Activated CD8-positive, alpha-beta memory T cell treated with anti-CD3 and anti-CD28 coated beads, Interleukin-2, amount 50 U/mL, for 4 hours (primary cell): ENCODE data around the gene ADAMTS3.
"Not testable (repeated sequence)": the region's sequence is repeated elsewhere in the genome, so short reads cannot be mapped to it uniquely, and the experiment has no call there.

Experiments
- DNase-seq: peaks from one replicate; pipeline ENCODE4 v3.0.0-alpha.2; 2020

The ADAMTS3 gene

GRCh38 chr4:72552447-72552846 is 16.6 kb downstream of the ADAMTS3 start:
- no peak for DNase-seq

GRCh38 chr4:72546456-72546855 is 22.6 kb downstream of the ADAMTS3 start:
- DNase-seq, result no peak

GRCh38 chr4:72540694-72541093 is 28.3 kb downstream of the ADAMTS3 start:
- DNase-seq, result not testable (repeated sequence)

GRCh38 chr4:72538006-72538405 is 31.0 kb downstream of the ADAMTS3 start:
- DNase-seq, result no peak

GRCh38 chr4:72536443-72536842 is 32.6 kb downstream of the ADAMTS3 start:
- DNase-seq, result no peak

GRCh38 chr4:72531768-72532290 is 37.2 kb downstream of the ADAMTS3 start:
- DNase-seq, result no peak

- DNase-seq, result no peak
These were observed 37.7 kb downstream of the ADAMTS3 start for GRCh38 chr4:72531322-72531721.

- no peak for DNase-seq
These were observed 39.7 kb downstream of the ADAMTS3 start for GRCh38 chr4:72529148-72529822.

- DNase-seq, result no peak
These were observed 41.9 kb downstream of the ADAMTS3 start for GRCh38 chr4:72527038-72527646.

- DNase-seq, result no peak
These were observed 43.1 kb downstream of the ADAMTS3 start for GRCh38 chr4:72525938-72526337.

GRCh38 chr4:72522440-72522839 is 46.6 kb downstream of the ADAMTS3 start:
- no peak for DNase-seq

GRCh38 chr4:72513227-72513626 is 55.8 kb downstream of the ADAMTS3 start:
- no peak for DNase-seq

GRCh38 chr4:72507860-72508419 is 61.1 kb downstream of the ADAMTS3 start:
- DNase-seq, result no peak

GRCh38 chr4:72507167-72507566 is 61.9 kb downstream of the ADAMTS3 start:
- no peak for DNase-seq

- no peak for DNase-seq
These were observed 63.7 kb downstream of the ADAMTS3 start for GRCh38 chr4:72505314-72505744.

- DNase-seq, result no peak
These were observed 68.8 kb downstream of the ADAMTS3 start for GRCh38 chr4:72500214-72500613.

- DNase-seq, result no peak
These were observed 72.9 kb downstream of the ADAMTS3 start for GRCh38 chr4:72496119-72496518.

GRCh38 chr4:72494156-72494555 is 74.9 kb downstream of the ADAMTS3 start:
- no peak for DNase-seq

GRCh38 chr4:72489267-72489666 is 79.8 kb downstream of the ADAMTS3 start:
- no peak for DNase-seq

- DNase-seq, result no peak
These were observed 82.0 kb downstream of the ADAMTS3 start for GRCh38 chr4:72486991-72487390.

- no peak for DNase-seq
These were observed 84.0 kb downstream of the ADAMTS3 start for GRCh38 chr4:72484981-72485380.

- DNase-seq, result no peak
These were observed 95.6 kb downstream of the ADAMTS3 start for GRCh38 chr4:72473434-72473900.

GRCh38 chr4:72471816-72472215 is 97.2 kb downstream of the ADAMTS3 start:
- no peak for DNase-seq

GRCh38 chr4:72468904-72469502 is 100.0 kb downstream of the ADAMTS3 start:
- DNase-seq, result no peak
